ENCODE data around the gene ANXA6.
A peak's percentile ranks its signal among the peaks of the same experiment; 100 is the strongest.

Gene ANXA6

DNA sequence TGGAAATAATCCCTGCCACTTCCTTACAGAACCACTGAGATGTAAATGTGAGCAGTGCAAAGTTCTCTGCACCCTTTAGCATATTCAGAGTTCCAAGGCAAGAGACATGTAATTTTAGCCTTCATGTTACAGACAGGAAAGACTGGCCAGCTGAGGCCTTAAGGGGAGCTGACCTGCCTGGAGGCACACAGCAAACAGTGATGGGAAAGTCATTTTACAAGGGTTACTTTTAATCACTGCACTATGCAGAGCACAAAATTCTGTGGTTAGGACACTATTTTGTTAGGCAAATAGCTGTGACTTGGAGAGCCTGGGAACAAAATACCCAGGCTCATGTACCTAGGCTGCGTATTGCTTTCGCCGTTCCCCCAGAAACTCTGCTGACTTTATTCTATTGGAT, 46.6 kb downstream of the ANXA6 start:
- H3K4me1 Mint-ChIP-seq: peaks cover 9% of the 10 kb centered on the region
- no peak for DNase-seq
- no peaks in the 10 kb centered on the region for H3K9me3 Mint-ChIP-seq
- ATAC-seq: no peak
- H3K27ac Mint-ChIP-seq: no peak overlapping the region
- no peaks in the 10 kb centered on the region for H3K27me3 Mint-ChIP-seq
- no peak overlapping the region for H3K4me3 Mint-ChIP-seq

DNA sequence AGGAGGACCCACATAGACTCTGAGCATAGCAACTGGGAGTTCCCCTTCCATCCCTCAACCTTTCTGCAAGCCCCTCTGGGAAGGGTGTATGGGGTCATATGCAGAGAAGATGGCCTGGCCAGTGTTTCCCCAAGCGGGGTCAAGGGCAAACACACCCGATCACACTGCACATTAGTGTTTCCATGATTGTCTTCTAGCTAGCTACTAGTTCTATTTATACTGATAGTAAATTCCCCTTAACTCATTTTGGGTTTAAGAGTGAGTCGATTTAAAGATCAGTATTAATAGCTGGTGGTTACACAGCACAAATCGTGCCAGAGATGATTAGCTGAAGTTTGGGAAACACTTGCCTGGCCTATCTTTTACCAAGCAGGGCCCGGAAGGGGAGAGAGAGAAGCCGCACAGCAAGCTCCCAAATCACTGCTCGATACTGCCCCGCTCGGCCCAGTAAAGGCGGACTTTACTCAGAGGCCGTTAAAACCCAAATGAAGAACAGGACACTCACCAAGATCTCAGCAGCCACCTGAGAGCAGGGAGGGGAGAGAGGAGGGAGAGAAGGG, 47.4 kb downstream of the ANXA6 start:
- no peak overlapping the region for H3K4me3 Mint-ChIP-seq
- H3K9me3 Mint-ChIP-seq: no peaks in the 10 kb centered on the region
- peaks cover 5% of the 10 kb centered on the region for H3K4me1 Mint-ChIP-seq
- no peaks in the 10 kb centered on the region for H3K27me3 Mint-ChIP-seq
- DNase-seq (no peak), ATAC-seq (no peak)
- peak overlapping the region in 1 of 2 donors; percentile 21 for H3K27ac Mint-ChIP-seq

DNA sequence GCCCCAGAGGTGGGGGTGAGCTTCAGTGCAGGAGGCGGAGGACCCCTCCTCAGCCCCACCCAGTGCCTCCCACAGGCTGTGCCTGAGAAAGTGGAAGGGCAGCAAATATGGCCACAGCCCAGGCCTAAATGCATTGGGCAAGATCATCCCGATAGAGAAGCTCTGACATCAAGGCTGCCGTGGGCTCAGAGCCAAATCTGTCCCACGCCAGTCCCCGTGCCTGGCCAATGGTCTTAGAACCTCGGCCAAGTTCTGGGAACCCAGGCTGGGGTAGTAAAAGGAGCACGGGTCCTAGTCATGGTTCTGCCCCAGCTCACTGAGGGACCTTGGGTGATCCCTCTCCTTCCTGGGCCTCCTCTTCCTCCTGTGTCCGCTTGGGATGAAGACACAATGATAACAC, 49.0 kb downstream of the ANXA6 start:
- DNase-seq (no peak), ATAC-seq (no peak)
- Mint-ChIP-seq H3K27ac (no peak overlapping the region), H3K27me3 (no peaks in the 10 kb centered on the region), H3K9me3 (no peaks in the 10 kb centered on the region), H3K4me3 (no peak overlapping the region), H3K4me1 (no peaks in the 10 kb centered on the region)

DNA sequence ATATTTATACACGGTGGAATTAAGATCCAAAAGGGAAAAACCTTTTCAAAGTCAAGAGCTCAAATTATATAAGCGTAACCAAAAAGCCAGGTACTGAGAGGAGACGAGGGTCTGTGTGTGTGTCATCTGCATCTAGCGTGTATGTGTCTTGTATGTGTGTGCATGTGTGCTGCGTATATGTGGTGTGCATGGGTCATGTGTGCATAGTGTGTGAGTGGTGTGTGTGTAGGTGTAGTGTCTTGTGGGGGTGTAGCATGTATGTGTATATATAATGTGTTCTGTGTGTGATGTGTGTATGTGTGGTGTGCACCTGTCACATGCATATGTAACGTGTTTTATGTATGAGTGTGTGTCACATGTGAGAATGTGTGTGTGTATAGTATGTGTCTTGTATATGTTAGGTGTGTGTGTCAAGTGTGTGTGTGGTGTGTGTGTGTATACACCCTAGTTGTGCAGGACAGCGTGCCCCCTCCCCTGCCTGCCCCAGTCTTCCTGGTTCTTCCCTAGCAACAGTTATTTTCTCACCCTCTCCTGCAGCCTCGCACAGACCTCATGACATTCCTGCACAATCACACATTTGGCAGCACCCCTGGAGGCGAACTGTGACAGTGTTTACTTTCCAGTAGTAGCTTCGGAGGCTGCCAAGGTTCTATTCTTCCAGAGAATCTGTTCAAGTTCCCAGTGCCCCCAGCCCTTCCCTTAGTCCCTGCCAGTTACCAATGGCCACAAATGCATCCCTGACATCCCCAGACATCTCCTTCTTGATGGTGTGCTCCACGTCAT, 49.6 kb downstream of the ANXA6 start:
- DNase-seq (no peak), ATAC-seq (no peak)
- Mint-ChIP-seq H3K27me3 (no peaks in the 10 kb centered on the region), H3K4me1 (no peaks in the 10 kb centered on the region), H3K27ac (peak overlapping the region in 1 of 2 donors; percentile 12), H3K9me3 (no peaks in the 10 kb centered on the region), H3K4me3 (no peak overlapping the region)

DNA sequence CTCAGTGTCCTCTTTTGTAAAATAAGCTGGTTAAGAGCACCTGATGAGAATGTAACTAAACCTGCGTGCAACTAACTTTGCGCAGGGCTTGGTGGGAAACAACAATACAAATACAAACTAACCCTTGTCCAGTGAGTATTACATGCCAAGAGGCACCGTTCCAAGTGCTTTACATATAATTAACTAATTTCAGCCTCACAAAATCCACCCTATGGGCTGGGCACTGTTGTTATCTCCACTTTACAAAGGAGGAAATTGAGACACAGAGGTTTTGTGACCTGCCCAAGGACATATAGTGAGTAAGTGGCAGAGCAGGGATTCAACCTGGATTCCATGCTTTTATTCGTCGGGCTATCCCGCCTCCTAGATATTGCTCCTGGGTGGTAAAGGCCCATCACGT, 50.5 kb downstream of the ANXA6 start:
- H3K27ac Mint-ChIP-seq: no peak overlapping the region

DNA sequence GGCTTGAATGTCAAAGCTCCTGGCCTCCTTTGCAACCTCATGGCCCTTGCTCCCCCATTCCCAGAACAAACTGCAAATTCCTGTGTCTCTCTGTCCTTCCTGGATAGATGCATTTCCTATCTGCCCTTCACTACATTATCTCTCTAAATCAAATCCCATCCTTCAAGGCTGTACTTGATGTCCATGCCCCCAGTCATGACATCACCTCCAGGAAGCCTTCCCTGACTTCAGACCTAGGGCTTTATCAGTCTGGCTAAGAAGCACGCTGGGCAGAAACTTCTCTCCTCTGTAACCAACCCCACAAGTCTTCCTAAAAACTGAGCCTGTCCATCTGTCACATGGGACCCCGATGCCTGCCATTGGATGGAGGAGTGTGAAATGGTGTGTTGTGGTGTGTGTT, 51.1 kb downstream of the ANXA6 start:
- Mint-ChIP-seq H3K27ac (no peak overlapping the region), H3K27me3 (no peaks in the 10 kb centered on the region), H3K9me3 (no peaks in the 10 kb centered on the region), H3K4me1 (peaks cover 5% of the 10 kb centered on the region), H3K4me3 (no peak overlapping the region)
- DNase-seq (no peak), ATAC-seq (no peak)

More for the DNA sequence above, 50.5 kb downstream of the ANXA6 start:
- Mint-ChIP-seq H3K27me3 (no peaks in the 10 kb centered on the region), H3K4me1 (no peaks in the 10 kb centered on the region), H3K4me3 (no peak overlapping the region), H3K9me3 (no peaks in the 10 kb centered on the region)
- ATAC-seq: no peak
- DNase-seq: no peak

DNA sequence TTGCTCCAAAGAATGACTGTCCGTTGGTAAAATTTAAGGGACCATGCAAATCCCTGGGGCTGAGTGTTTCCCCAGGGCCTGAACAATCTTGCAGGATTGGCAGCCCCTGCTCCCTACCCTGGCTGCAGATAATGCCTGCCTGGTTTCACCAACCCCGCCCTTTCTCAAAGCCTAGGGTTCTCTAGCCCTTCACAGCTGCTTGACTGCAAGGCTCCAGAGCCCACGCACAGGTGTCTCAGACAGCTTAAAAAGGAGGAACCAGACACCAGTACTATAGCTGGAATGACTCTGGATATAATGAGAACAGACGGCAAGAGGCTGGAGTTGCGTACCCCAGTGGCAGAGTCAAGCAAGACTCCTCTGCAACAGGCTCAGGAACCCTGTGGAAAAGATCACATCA, 51.5 kb downstream of the ANXA6 start:
- Mint-ChIP-seq H3K27me3 (no peaks in the 10 kb centered on the region), H3K4me1 (peaks cover 9% of the 10 kb centered on the region), H3K4me3 (no peak overlapping the region), H3K27ac (no peak overlapping the region), H3K9me3 (no peaks in the 10 kb centered on the region)
- no peak for DNase-seq
- no peak for ATAC-seq

DNA sequence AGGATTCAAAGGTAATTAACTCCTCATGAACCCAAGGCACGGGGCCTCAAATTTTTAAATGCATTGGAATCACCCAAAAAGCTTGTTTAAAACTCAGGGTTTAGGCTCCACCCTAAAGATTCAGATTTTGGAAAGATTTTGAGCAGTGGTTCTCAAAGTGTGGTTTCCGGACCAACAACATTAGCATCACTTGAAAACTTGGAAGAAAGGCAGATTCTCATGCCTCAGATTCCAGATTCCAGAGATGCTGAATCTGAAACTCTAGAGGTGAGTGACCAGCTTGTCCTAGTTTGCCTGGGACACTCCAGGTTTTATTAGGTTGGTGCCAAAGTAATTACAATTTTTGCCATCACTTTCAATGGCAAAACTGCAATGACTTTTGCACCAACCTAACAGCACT, 52.0 kb downstream of the ANXA6 start:
- Mint-ChIP-seq H3K27ac (no peak overlapping the region), H3K4me3 (no peak overlapping the region), H3K4me1 (peaks cover 14% of the 10 kb centered on the region), H3K9me3 (no peaks in the 10 kb centered on the region), H3K27me3 (no peaks in the 10 kb centered on the region)
- ATAC-seq (no peak), DNase-seq (no peak)

DNA sequence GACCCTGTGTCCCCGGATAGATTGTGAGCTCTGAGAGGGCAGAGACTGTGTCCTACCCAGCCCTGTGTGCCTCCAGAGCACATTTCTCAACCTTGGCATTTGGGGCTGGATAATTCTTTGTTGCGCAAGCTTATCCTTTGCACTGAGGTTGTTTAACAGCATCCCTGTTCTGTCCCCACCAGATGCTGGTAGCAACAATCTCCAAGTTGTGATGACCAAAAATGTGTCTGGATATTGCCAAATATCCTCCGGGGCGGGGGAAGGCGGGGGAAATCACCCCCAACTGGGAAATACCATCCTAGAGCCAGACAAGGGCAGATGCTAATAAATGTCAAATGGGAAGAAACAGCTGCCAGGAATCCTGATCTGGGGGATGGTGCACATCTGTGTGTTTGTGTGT, 52.8 kb downstream of the ANXA6 start:
- Mint-ChIP-seq H3K27me3 (no peaks in the 10 kb centered on the region), H3K4me1 (peaks cover 22% of the 10 kb centered on the region), H3K9me3 (no peaks in the 10 kb centered on the region), H3K27ac (peak overlapping the region in 1 of 2 donors; percentile 47), H3K4me3 (no peak overlapping the region)
- no peak for DNase-seq
- no peak for ATAC-seq

DNA sequence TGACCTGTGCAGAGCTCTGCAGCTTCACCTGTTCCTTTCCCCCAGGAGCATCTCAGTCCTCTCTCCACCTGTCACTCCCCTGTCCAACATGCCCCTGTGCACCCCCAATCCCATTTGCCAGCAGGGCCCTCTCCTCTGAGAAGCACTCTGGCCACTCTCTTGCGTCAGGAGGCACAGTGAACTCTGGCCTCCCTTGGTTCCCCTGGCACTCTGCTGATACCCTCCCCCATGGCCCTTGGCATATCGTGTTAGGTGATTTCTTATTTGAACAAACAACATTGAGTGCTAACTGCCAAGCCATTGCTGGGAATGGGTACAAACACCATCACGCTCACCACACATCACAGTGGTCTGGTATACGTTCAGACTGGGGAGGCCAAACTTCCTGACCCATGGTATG, 55.8 kb downstream of the ANXA6 start:
- H3K27ac Mint-ChIP-seq: peak overlapping the region; percentile 19 to 81
- H3K4me1 Mint-ChIP-seq: peaks cover 52% of the 10 kb centered on the region
- ATAC-seq (no peak), DNase-seq (no peak)
- H3K4me3 Mint-ChIP-seq: no peak overlapping the region
- no peaks in the 10 kb centered on the region for H3K27me3 Mint-ChIP-seq
- H3K9me3 Mint-ChIP-seq: no peaks in the 10 kb centered on the region

DNA sequence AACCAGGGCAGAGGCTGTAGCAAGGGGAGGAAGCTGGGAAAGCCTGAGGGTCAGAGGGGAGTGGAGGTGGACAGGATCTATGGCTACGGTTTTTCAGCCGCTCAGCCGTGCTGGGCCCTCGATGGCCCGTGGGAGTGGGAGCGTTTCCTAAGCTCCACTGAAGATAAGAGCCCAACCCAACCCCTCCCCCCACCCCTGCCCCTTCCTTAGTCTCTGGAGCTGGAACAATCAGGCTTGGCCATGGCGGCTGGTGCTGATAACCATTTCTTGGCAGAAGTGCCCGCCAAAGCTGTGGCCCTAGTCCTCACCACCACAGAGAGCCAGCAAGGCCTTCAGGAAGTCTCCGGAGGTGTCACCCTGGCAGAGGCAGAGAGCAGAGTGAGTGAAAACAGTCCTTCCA, 56.4 kb downstream of the ANXA6 start:
- H3K27me3 Mint-ChIP-seq: no peaks in the 10 kb centered on the region
- no peak for ATAC-seq
- no peak overlapping the region for H3K27ac Mint-ChIP-seq
- H3K4me1 Mint-ChIP-seq: peaks cover 58% of the 10 kb centered on the region
- H3K4me3 Mint-ChIP-seq: no peak overlapping the region
- no peaks in the 10 kb centered on the region for H3K9me3 Mint-ChIP-seq
- DNase-seq: no peak

DNA sequence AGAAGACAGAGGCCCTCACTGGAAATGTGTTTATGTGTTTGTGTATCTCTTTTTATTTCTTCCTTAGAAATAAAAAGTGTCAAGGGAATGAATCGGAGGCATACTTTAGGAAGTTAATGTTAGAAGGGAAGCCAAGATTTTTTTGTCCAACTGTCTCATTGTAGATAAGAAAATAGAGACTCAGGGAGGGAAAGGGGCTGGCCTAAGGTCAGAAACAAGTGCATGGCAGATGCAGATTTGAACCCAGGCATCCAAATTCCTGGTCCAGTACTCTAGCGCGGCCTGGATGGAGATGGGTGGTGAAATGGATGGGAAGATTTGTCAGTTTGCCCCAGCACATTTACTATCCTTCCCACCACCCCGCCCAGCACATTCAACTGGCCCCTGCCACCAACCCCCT, 56.9 kb downstream of the ANXA6 start:
- no peak for ATAC-seq
- Mint-ChIP-seq H3K27me3 (no peaks in the 10 kb centered on the region), H3K9me3 (no peaks in the 10 kb centered on the region), H3K4me3 (no peak overlapping the region), H3K27ac (no peak overlapping the region), H3K4me1 (peaks cover 63% of the 10 kb centered on the region)
- DNase-seq: no peak

DNA sequence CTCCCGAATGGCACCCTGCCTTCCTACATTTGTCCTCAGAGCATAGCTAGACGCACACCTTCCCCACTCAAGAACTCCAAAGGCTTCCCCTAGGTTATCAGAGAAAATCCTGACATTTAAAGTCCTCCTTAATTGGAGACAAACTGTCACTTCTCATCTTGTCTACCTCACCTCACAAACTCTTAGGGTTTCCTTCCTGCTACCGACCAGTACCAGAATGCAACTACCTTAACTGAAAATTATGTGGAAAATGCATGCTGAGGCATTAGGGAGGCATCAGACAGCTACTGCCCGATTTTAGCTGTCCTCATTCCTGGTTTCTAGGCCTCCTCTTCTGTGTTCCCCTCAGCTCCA, 58.8 kb downstream of the ANXA6 start:
- ATAC-seq (no peak), DNase-seq (no peak)
- peak overlapping the region in 1 of 2 donors; percentile 32 for H3K27ac Mint-ChIP-seq
- H3K27me3 Mint-ChIP-seq: no peaks in the 10 kb centered on the region
- peaks cover 82% of the 10 kb centered on the region for H3K4me1 Mint-ChIP-seq
- H3K9me3 Mint-ChIP-seq: no peaks in the 10 kb centered on the region
- peak overlapping the region; percentile 13 to 54 for H3K4me3 Mint-ChIP-seq

DNA sequence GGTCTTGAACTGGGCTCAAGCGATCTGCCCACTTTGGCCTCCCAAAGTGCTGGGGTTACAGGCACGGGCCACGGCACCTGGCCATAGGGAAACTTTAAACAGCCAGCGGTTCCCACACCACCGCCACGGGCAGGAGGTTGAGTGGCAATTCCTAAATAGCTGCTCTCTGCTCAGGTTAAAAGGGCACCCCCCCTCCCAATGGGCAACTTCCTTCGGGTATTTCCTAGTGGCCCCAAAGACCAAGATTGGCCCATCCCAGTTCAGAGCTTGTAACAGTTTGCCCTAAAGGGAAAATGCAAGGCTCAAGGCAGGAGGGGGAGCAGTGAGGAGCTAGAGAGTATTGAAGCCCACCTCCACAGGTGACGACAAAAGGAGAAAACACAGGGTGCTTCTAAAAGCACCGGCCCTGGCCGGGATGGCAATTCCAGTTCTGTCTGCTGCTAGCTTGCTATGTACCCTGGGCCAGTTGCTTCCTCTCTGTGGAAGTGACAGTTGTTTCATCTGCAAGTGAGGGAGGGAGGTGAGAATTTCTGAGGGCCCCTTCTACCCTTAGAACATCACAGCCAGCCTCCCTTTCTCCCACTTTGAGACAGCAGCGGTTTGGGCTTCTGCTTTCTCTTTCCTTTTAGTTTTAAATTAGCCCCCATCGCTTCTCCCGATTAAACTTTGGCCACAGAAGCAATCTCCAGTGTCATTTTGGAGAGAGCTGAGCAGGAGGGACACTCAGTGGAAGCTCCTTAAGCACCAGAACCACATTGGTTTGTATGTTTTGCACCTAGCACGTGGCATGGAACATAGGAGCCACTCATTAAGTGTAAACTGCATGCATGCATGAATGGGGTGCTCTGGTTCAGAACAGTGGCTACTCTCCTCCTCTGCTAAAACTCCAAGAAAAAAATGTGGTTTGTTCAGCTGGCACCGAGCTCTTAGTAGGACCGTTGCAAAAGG, 59.5 kb downstream of the ANXA6 start:
- peaks cover 89% of the 10 kb centered on the region for H3K4me1 Mint-ChIP-seq
- DNase-seq: peak; percentile 48 to 60

DNA sequence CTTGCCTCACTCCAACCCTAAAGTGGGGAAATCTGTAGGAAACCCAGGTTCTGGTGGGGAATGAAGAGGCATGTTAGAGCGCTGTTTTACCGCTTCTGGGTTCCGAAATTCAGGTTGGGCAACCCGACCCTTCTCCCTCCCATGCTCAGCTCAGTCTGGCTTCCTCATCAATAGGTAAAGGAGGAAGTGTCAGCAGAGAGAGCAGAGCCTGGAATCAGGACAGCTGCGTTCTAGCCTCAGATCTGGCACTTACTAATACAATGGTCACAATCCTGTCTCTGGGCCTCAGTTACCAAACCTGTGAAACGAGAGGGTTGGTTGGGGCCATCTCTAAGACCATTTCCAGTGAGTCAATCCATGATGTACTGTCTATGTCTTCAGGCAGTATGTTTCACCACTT, 60.5 kb downstream of the ANXA6 start:
- Mint-ChIP-seq H3K4me3 (no peak overlapping the region), H3K4me1 (peaks cover 98% of the 10 kb centered on the region), H3K27me3 (no peaks in the 10 kb centered on the region), H3K9me3 (no peaks in the 10 kb centered on the region), H3K27ac (no peak overlapping the region)
- DNase-seq: no peak
- no peak for ATAC-seq

More for the DNA sequence above, 59.5 kb downstream of the ANXA6 start:
- no peaks in the 10 kb centered on the region for H3K27me3 Mint-ChIP-seq
- no peaks in the 10 kb centered on the region for H3K9me3 Mint-ChIP-seq
- peak; percentile 82 for ATAC-seq
- peak overlapping the region; percentile 13 to 54 for H3K4me3 Mint-ChIP-seq
- H3K27ac Mint-ChIP-seq: peak overlapping the region; percentile 55 to 70

DNA sequence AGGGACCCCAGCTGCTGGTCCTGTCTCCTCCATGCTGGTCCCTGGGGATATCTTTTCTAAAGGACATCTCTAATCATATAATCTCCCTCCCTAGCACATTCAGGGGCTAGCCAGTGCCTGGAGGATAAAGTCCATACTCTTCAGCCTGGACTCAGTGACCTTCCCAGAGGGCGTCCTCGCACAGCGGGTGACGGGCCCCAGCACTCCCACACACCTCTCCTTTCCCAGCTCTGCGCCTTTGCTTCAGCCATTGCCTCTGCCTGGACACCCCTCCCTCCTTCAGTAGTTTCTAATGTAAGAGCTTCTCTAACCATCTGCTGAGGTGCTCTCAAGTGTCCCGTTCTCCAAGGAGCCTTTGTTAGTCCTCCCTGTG, 61.6 kb downstream of the ANXA6 start:
- Mint-ChIP-seq H3K4me3 (peak overlapping the region in 1 of 2 donors; percentile 5), H3K9me3 (no peaks in the 10 kb centered on the region), H3K4me1 (peaks cover 98% of the 10 kb centered on the region), H3K27me3 (peaks cover 9% of the 10 kb centered on the region), H3K27ac (peak overlapping the region; percentile 29 to 69)
- DNase-seq: no peak
- no peak for ATAC-seq

Measured in stimulated activated naive CD8-positive, alpha-beta T cell treated with anti-CD3 and anti-CD28 coated beads, Interleukin-15, amount 100 ng/mL, for 72 hours (primary cell).